AG09309 (cell line): ENCODE measurements around the gene MYPN.
A peak's percentile ranks its signal among the peaks of the same experiment; 100 is the strongest.
"Not testable (repeated sequence)": the region's sequence is repeated elsewhere in the genome, so short reads cannot be mapped to it uniquely, and the experiment has no call there.

Source experiments
- DNase-seq: peaks from one replicate; pipeline ENCODE4 v3.0.0-alpha.2; 2010; ENCODE audit warnings: low read depth
- H3K4me3 ChIP-seq: 2 replicates; pipeline ENCODE4 v1.5.1; 2011; ENCODE audit warnings: mild to moderate bottlenecking, low read depth, low read length, moderate library complexity; ENCODE audit not compliant: control insufficient read depth
- TF ChIP-seq, protein P1 (sequence below): IDR thresholded peaks from 2 replicates; pipeline ENCODE4 v1.5.1; 2011; ENCODE audit warnings: mild to moderate bottlenecking, low read depth, low read length, inconsistent platforms; ENCODE audit not compliant: insufficient read depth, control insufficient read depth; ENCODE audit errors: missing control alignments

The MYPN gene

DNA sequence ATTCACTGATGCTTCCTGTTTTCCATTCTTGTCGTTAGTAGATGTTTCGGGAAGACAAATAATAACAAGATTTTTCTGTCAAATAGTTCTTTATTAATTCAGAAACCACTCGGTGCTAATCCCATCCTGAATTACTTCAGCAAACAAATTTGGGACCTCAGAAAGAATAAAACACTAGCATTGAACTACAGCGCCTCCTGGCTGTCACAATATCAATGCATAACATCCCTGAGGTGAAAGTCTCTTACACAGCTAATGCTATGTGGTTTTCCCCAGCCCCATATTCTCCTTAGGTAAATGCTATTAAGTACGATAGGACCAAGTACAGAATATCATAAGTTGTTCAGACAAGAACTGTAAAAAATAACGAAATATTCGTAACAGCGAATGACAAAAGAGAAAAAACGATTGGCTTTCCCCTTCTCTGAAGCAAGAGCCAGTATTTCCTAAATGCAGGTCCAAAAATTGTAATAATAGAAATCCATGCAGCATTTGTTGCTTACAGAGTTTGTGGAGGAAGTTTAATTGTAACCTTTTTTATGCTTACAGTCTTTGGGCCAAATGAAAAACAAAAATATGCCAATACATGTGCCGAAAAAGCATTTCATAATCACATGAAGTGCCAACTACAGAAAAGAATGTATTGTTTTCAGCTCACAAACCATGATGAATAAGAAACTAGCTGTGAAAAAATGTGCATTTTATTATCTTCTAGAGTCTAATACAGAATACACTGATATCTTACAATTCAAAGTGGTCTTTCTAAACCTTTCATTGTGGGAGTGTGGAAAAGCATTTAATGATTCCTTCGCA lies 47.3 kb downstream of the MYPN start:
- TF ChIP-seq, protein P1, sequence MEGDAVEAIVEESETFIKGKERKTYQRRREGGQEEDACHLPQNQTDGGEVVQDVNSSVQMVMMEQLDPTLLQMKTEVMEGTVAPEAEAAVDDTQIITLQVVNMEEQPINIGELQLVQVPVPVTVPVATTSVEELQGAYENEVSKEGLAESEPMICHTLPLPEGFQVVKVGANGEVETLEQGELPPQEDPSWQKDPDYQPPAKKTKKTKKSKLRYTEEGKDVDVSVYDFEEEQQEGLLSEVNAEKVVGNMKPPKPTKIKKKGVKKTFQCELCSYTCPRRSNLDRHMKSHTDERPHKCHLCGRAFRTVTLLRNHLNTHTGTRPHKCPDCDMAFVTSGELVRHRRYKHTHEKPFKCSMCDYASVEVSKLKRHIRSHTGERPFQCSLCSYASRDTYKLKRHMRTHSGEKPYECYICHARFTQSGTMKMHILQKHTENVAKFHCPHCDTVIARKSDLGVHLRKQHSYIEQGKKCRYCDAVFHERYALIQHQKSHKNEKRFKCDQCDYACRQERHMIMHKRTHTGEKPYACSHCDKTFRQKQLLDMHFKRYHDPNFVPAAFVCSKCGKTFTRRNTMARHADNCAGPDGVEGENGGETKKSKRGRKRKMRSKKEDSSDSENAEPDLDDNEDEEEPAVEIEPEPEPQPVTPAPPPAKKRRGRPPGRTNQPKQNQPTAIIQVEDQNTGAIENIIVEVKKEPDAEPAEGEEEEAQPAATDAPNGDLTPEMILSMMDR: peak; percentile 78
- DNase-seq: no peak
- H3K4me3 ChIP-seq: no peak overlapping the region

- not testable (repeated sequence) for H3K4me3 ChIP-seq, DNase-seq
Observed at GRCh38 chr10:68157522-68157921, 48.2 kb downstream of the MYPN start.

- no peak for DNase-seq
- no peak overlapping the region for H3K4me3 ChIP-seq
Observed at GRCh38 chr10:68158031-68158430, 48.7 kb downstream of the MYPN start.

GRCh38 chr10:68163735-68164134 lies 54.4 kb downstream of the MYPN start:
- no peak for DNase-seq
- no peak overlapping the region for H3K4me3 ChIP-seq
- TF ChIP-seq, protein P1: no peak

More at GRCh38 chr10:68158031-68158430, 48.7 kb downstream of the MYPN start:
- TF ChIP-seq, protein P1: no peak

DNA sequence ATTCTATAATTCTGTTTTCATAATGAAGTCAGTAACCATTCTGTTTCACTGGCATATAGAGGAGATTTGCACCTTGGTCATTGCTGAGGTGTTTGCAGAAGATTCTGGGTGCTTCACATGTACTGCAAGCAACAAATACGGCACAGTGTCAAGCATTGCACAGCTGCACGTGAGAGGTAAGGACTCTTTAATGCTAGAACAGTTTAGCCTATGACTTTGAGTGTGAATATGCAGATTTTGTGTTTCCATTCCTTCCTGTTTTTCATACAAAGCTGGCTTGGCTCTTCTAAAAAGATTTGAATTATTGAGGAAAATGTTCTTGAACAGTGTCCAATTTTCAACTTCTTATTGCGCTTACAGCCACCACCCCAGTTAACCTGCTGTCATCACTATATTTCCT lies 56.4 kb downstream of the MYPN start:
- TF ChIP-seq, protein P1: no peak
- no peak overlapping the region for H3K4me3 ChIP-seq
- no peak for DNase-seq

DNA sequence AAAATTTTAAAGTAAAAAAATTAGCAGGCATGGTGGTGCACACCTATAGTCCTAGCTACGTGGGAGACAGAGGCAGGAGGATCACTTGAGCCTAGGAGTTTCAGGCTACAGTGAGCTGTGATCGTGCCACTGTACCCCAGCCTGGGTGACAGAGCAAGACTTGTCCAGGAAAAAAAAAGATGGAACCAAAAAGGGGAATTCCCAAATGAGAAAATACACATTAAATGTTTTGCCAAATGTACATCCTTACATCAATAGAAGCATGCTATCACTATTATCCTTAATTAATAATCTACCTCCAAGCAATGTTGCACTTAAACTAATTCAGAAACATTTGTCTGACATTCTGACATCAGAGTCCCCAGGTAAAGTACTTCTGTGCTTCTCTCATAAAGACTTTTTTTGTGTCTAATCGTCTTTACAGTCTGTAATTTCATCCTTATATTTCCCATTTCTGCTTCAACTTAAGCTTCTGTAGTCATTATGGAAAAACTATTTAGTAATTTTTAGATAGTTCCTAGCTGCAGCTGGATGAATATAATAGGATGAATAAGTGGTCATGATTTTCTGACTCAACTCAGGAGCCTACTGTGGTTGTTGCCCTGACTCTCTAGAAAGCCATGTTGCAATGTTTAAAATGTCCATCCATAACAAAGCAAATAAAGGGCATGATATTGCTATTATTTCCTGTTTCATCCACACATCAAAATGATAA lies 57.7 kb downstream of the MYPN start:
- TF ChIP-seq, protein P1: no peak
- H3K4me3 ChIP-seq: no peak overlapping the region
- no peak for DNase-seq

- TF ChIP-seq, protein P1: no peak
- no peak for DNase-seq
- no peak overlapping the region for H3K4me3 ChIP-seq
Observed at GRCh38 chr10:68167586-68168189, 58.4 kb downstream of the MYPN start.
